ENCODE results near the gene CAPN7.

Gene CAPN7

GRCh38 chr3:15205482-15205933, 538 bp upstream of the CAPN7 start:
- H3K4me3 ChIP-seq (ENCODE audit: low read depth, low read length), result peak overlapping the region; percentile 49
- TF ChIP-seq CTCF (IDR thresholded peaks at IDR 0.05; ENCODE audit: low read depth, low read length), result no peak
- no peak for DNase-seq
- peaks cover 12% of the 10 kb centered on the region for H3K36me3 ChIP-seq
- peak overlapping the region; percentile 89 for H3K27ac ChIP-seq
- H3K9me3 ChIP-seq (ENCODE audit: severe bottlenecking), result no peaks in the 10 kb centered on the region
- H3K27me3 ChIP-seq (ENCODE audit: insufficient read depth, low read depth, severe bottlenecking), result no peaks in the 10 kb centered on the region

- peaks cover 19% of the 10 kb centered on the region for H3K36me3 ChIP-seq
- H3K27ac ChIP-seq, result peak overlapping the region; percentile 89
- no peak for DNase-seq
- H3K9me3 ChIP-seq (ENCODE audit: severe bottlenecking), result no peaks in the 10 kb centered on the region
- no peak for TF ChIP-seq CTCF (IDR thresholded peaks at IDR 0.05; ENCODE audit: low read depth, low read length)
- H3K27me3 ChIP-seq (ENCODE audit: insufficient read depth, low read depth, severe bottlenecking), result no peaks in the 10 kb centered on the region
- H3K4me3 ChIP-seq (ENCODE audit: low read depth, low read length), result peak overlapping the region; percentile 88
These were observed 873 bp downstream of the CAPN7 start for GRCh38 chr3:15206662-15207576.

GRCh38 chr3:15207836-15208504, 1.9 kb downstream of the CAPN7 start:
- H3K27ac ChIP-seq, result no peak overlapping the region
- TF ChIP-seq CTCF (IDR thresholded peaks at IDR 0.05; ENCODE audit: low read depth, low read length), result no peak
- H3K4me3 ChIP-seq (ENCODE audit: low read depth, low read length), result no peak overlapping the region

GRCh38 chr3:15211937-15212336, 5.9 kb downstream of the CAPN7 start:
- Histone ChIP-seq H3K9me3 (ENCODE audit: severe bottlenecking) (no peaks in the 10 kb centered on the region), H3K36me3 (peaks cover 37% of the 10 kb centered on the region), H3K27ac (no peak overlapping the region), H3K27me3 (ENCODE audit: insufficient read depth, low read depth, severe bottlenecking) (no peaks in the 10 kb centered on the region), H3K4me3 (ENCODE audit: low read depth, low read length) (no peak overlapping the region)
- TF ChIP-seq CTCF (IDR thresholded peaks at IDR 0.05; ENCODE audit: low read depth, low read length), result no peak
- DNase-seq, result no peak

More at GRCh38 chr3:15207836-15208504, 1.9 kb downstream of the CAPN7 start:
- H3K36me3 ChIP-seq, result peaks cover 29% of the 10 kb centered on the region
- no peaks in the 10 kb centered on the region for H3K9me3 ChIP-seq (ENCODE audit: severe bottlenecking)
- no peak for DNase-seq
- H3K27me3 ChIP-seq (ENCODE audit: insufficient read depth, low read depth, severe bottlenecking), result no peaks in the 10 kb centered on the region

- H3K4me3 ChIP-seq (ENCODE audit: low read depth, low read length), result no peak overlapping the region
- DNase-seq, result no peak
- H3K9me3 ChIP-seq (ENCODE audit: severe bottlenecking), result no peaks in the 10 kb centered on the region
- no peak overlapping the region for H3K27ac ChIP-seq
- H3K27me3 ChIP-seq (ENCODE audit: insufficient read depth, low read depth, severe bottlenecking), result no peaks in the 10 kb centered on the region
- peaks cover 55% of the 10 kb centered on the region for H3K36me3 ChIP-seq
- TF ChIP-seq CTCF (IDR thresholded peaks at IDR 0.05; ENCODE audit: low read depth, low read length), result no peak
These were observed 8.7 kb downstream of the CAPN7 start for GRCh38 chr3:15214758-15215157.

Data from WERI-Rb-1 (cell line).